Astrocyte of the cerebellum (primary cell): ENCODE results near the gene SPATA3.

Source experiments
- DNase-seq: peaks from one replicate; pipeline ENCODE4 v3.0.0-alpha.2; 2011; ENCODE audit warnings: low read depth
- H3K4me3 ChIP-seq: 2 replicates; pipeline ENCODE4 v1.5.1; 2011; ENCODE audit warnings: mild to moderate bottlenecking, low read depth, low read length, moderate library complexity
- CTCF ChIP-seq: IDR thresholded peaks from 2 replicates; pipeline ENCODE4 v1.5.1; 2012; ENCODE audit warnings: low read length, low read depth, moderate library complexity, mild to moderate bottlenecking; ENCODE audit errors: missing control alignments
- in situ Hi-C: cut with HindIII; loops from 2 replicates; pipeline ENCODE4 v1.10.0; 2017; ENCODE audit warnings: low sequenced_read_pairs

Gene SPATA3

GRCh38 chr2:231037731-231038482 is 42.0 kb downstream of the SPATA3 start:
- no peak for DNase-seq
- no peak for TF ChIP-seq CTCF
- in situ Hi-C loops, result no loop called here
- H3K4me3 ChIP-seq, result no peak overlapping the region

- no peak for DNase-seq
- no peak for TF ChIP-seq CTCF
- H3K4me3 ChIP-seq, result no peak overlapping the region
- in situ Hi-C loops, result no loop called here
These were observed 42.8 kb downstream of the SPATA3 start for GRCh38 chr2:231038483-231039293.

GRCh38 chr2:231039294-231039664 is 43.4 kb downstream of the SPATA3 start:
- H3K4me3 ChIP-seq, result no peak overlapping the region
- in situ Hi-C loops, result no loop called here
- TF ChIP-seq CTCF, result no peak
- DNase-seq, result no peak

- no peak for DNase-seq
- no peak overlapping the region for H3K4me3 ChIP-seq
- no peak for TF ChIP-seq CTCF
- in situ Hi-C loops, result no loop called here
These were observed 44.0 kb downstream of the SPATA3 start for GRCh38 chr2:231039821-231040364.

- in situ Hi-C loops, result no loop called here
- no peak for DNase-seq
- TF ChIP-seq CTCF, result no peak
- H3K4me3 ChIP-seq, result no peak overlapping the region
These were observed 45.3 kb downstream of the SPATA3 start for GRCh38 chr2:231041061-231041689.

GRCh38 chr2:231043796-231044195 is 47.9 kb downstream of the SPATA3 start:
- in situ Hi-C loops, result no loop called here
- H3K4me3 ChIP-seq, result no peak overlapping the region
- no peak for DNase-seq
- no peak for TF ChIP-seq CTCF
